Body of pancreas (tissue), 4 donors: ENCODE results near the gene NBEAL2. TPM values are rescaled to one million over a fixed set of nuclear protein-coding genes. Genes with fewer than 3 reads are reported as not detected.

Source experiments
- ATAC-seq: fragments of 150-250 bp; one replicate; pipeline ENCODE4 v1.9.1; 2016
- DNase-seq, 4 donors: peaks; one replicate each; pipeline ENCODE4 v3.0.0-alpha.2; 2019
- H3K27ac ChIP-seq, 4 donors: fragments of 200-600 bp; sonication (generic); 1 replicate in 3 of 4; 2 replicates in 1 of 4; pipeline versions ENCODE4 v1.5.1 to v1.6.1; 2016 to 2019; ENCODE audit warnings: mild to moderate bottlenecking in 1 of 4, mixed read lengths in 1 of 4, moderate library complexity in 1 of 4
- H3K27me3 ChIP-seq, 2 donors: fragments of 200-600 bp; sonication (generic); one replicate each; pipeline ENCODE4 v1.6.0; 2016; ENCODE audit warnings: mild to moderate bottlenecking in 1 of 2
- H3K36me3 ChIP-seq, 2 donors: fragments of 200-600 bp; sonication (generic); replicated peaks in 1 of 2; 2 replicates each; pipeline ENCODE4 v1.5.1; 2016; ENCODE audit warnings: low read depth in 2 of 2; ENCODE audit not compliant: insufficient read depth in 1 of 2
- H3K4me1 ChIP-seq: fragments of 200-600 bp; sonication (generic); one replicate; pipeline ENCODE4 v1.6.0; 2016
- H3K4me3 ChIP-seq, 2 donors: fragments of 200-600 bp; sonication (generic); 1 replicate in 1 of 2; 2 replicates in 1 of 2; pipeline ENCODE4 v1.5.1; 2016 to 2019
- H3K9me3 ChIP-seq, 3 donors: fragments of 200-600 bp; sonication (generic); 1 replicate in 2 of 3; 2 replicates in 1 of 3; pipeline ENCODE4 v1.5.1; 2016
- POLR2A ChIP-seq, 3 donors: fragments of 450-650 bp; IDR thresholded peaks; one replicate each; pipeline ENCODE4 v1.6.1; 2016; ENCODE audit warnings: antibody characterized with exemption in 3 of 3, mild to moderate bottlenecking in 2 of 3
- WGBS, 2 donors: methylation state at CpG; one replicate each; pipeline ENCODE4 v1.1.5; 2017; 5-methylcytosine and 5-hydroxymethylcytosine counted together
- intact Hi-C: fragments of 100-400 bp; cut with DNase I; formaldehyde crosslinking; loops from one replicate; pipeline ENCODE4 v1.15.1; 2023
- total RNA-seq, 2 donors: library from RNA; depleted of rRNA; stranded (reverse); fragments of >200 nt; gene quantifications; one replicate each; pipeline ENCODE4 v1.1.0, GENCODE V29; 2016
- TF ChIP-seq, protein P1 (sequence below), 7 experiments: fragments of 450-650 bp in 4 of 7; fragments of 200-600 bp in 3 of 7; sonication (generic) in 3 of 7; IDR thresholded peaks; one replicate each; pipeline ENCODE4 v1.5.1; 2016 to 2019; ENCODE audit warnings: antibody characterized with exemption in 7 of 7

The NBEAL2 gene
- total RNA-seq, 2 donors from 2014 or later, result 98.8 to 151 TPM

- H3K4me1 ChIP-seq, result peaks cover 3% of the 10 kb centered on the region
- no peaks in the 10 kb centered on the region for H3K27me3 ChIP-seq
- no peak for DNase-seq
- peaks cover 0 to 6% of the 10 kb centered on the region in 2 donors for H3K36me3 ChIP-seq
- 83 to 91% methylated on average over 4 to 7 of the region's 7 CpGs for WGBS, 2 donors
- no peaks in the 10 kb centered on the region for H3K9me3 ChIP-seq
- intact Hi-C loops, result no loop called here
- TF ChIP-seq, protein P1, sequence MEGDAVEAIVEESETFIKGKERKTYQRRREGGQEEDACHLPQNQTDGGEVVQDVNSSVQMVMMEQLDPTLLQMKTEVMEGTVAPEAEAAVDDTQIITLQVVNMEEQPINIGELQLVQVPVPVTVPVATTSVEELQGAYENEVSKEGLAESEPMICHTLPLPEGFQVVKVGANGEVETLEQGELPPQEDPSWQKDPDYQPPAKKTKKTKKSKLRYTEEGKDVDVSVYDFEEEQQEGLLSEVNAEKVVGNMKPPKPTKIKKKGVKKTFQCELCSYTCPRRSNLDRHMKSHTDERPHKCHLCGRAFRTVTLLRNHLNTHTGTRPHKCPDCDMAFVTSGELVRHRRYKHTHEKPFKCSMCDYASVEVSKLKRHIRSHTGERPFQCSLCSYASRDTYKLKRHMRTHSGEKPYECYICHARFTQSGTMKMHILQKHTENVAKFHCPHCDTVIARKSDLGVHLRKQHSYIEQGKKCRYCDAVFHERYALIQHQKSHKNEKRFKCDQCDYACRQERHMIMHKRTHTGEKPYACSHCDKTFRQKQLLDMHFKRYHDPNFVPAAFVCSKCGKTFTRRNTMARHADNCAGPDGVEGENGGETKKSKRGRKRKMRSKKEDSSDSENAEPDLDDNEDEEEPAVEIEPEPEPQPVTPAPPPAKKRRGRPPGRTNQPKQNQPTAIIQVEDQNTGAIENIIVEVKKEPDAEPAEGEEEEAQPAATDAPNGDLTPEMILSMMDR (IDR thresholded peaks at IDR 0.05), result no peak
- TF ChIP-seq POLR2A (IDR thresholded peaks at IDR 0.05), result no peak
- ATAC-seq, result no peak
- no peak overlapping the region for H3K4me3 ChIP-seq
- H3K27ac ChIP-seq, result no peak overlapping the region
These were observed 14.5 kb downstream of the NBEAL2 start for GRCh38 chr3:46993986-46994385.

DNA sequence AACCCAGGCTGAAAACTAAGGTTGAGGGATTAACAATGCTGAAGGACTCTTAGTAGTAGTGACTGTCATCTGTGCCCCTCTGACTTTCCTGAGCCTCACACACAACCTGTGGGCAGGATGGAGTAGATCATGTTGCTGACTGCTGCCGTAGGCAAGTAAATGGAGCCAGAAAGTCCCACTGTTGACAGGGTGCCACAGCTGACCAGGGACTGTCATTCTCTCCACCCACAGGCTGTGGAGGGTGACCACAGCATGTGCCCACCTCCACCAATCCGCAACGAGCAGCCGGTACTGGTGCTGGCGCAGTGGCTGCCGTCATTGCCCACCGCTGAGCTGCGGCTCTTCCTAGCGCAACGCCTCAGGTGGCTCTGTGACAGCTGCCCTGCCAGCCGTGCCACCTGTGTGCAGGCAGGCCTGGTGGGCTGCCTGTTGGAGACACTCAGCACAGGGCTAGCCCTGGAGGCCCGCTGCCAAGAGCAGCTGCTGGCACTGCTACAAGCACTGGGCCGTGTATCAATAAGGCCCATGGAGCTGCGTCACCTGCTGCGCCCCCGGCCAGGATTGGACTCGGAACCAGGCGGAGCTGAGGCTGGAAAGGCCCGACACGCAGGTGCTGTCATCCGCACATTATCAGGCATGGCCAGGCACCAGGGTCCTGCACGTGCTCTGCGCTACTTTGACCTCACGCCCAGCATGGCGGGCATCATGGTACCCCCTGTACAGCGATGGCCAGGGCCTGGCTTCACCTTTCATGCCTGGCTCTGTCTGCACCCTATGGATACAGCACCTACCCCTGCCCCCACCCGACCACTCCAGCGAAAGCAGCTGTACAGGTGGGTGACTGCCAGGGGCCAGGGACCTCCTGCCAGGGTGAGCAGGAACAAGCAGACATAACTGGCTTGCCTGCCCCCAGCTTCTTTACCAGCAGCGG is 15.6 kb downstream of the NBEAL2 start:
- no peak for TF ChIP-seq POLR2A (IDR thresholded peaks at IDR 0.05)
- TF ChIP-seq, protein P1 (IDR thresholded peaks at IDR 0.05), result no peak
- 92% methylated on average over 16 to 29 of the region's 29 CpGs for WGBS, 2 donors
- H3K9me3 ChIP-seq, result no peaks in the 10 kb centered on the region
- no peaks in the 10 kb centered on the region for H3K27me3 ChIP-seq
- H3K36me3 ChIP-seq, result peaks cover 0 to 8% of the 10 kb centered on the region in 2 donors
- no peak overlapping the region for H3K4me3 ChIP-seq
- ATAC-seq (no peak), DNase-seq (peak in 1 of 4 donors; percentile 10)
- no peaks in the 10 kb centered on the region for H3K4me1 ChIP-seq
- intact Hi-C loops, result loop anchor here (5.0 kb wide), 2 partner anchors 73 to 293 kb away; partner anchors contain the start of gene TMIE
- no peak overlapping the region for H3K27ac ChIP-seq

DNA sequence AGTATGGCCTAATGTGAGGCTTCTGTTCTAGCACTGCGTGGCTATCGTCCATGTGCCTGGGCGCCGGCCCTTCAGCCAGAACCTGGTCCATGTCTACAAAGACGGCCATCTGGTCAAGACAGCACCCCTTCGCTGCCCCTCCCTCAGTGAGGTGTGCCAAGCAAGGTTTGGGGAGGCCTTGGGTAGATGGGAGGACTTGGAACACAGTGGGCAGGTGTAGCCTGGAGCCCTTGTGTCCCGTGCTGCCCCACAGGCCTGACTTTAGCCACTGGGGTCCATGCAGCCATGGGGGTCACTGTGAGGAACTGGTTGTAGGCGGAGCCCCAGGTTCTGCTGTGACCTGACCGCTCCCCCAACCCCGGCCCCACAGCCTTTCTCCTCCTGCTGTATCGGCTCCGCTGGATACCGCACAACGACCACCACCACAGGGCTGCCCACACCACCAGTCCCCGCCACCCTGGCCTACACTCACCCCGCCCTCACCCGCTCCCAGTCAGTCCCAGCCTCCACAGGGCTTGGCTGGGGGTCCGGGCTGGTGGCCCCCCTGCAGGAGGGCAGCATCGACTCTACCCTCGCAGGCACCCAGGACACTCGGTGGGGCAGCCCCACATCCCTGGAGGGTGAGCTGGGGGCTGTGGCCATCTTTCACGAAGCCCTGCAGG is 16.6 kb downstream of the NBEAL2 start:
- Histone ChIP-seq H3K27me3 (no peaks in the 10 kb centered on the region), H3K9me3 (no peaks in the 10 kb centered on the region), H3K36me3 (peaks cover 0 to 15% of the 10 kb centered on the region in 2 donors), H3K27ac (no peak overlapping the region), H3K4me1 (no peaks in the 10 kb centered on the region), H3K4me3 (no peak overlapping the region)
- 90 to 92% methylated on average over 14 to 21 of the region's 22 CpGs for WGBS, 2 donors
- intact Hi-C loops, result loop anchor here (5.0 kb wide), 2 partner anchors 74 to 294 kb away; partner anchors contain the start of gene TMIE
- ATAC-seq (no peak), DNase-seq (peak in 1 of 4 donors; percentile 10)
- TF ChIP-seq, protein P1 (IDR thresholded peaks at IDR 0.05), result no peak
- TF ChIP-seq POLR2A (IDR thresholded peaks at IDR 0.05), result no peak

GRCh38 chr3:46996689-46997452 is 17.4 kb downstream of the NBEAL2 start:
- H3K27ac ChIP-seq, result no peak overlapping the region
- H3K36me3 ChIP-seq, result peaks cover 0 to 22% of the 10 kb centered on the region in 2 donors
- ATAC-seq, result no peak
- no peaks in the 10 kb centered on the region for H3K9me3 ChIP-seq
- WGBS, 2 donors, result 73 to 75% methylated on average over 12 of the region's 12 CpGs
- no peaks in the 10 kb centered on the region for H3K27me3 ChIP-seq
- TF ChIP-seq POLR2A (IDR thresholded peaks at IDR 0.05), result no peak
- TF ChIP-seq, protein P1 (IDR thresholded peaks at IDR 0.05), result no peak
- H3K4me1 ChIP-seq, result no peaks in the 10 kb centered on the region
- peak in 1 of 4 donors; percentile 12 for DNase-seq
- no peak overlapping the region for H3K4me3 ChIP-seq
- intact Hi-C loops, result loop anchor here (5.0 kb wide), 2 partner anchors 75 to 295 kb away; partner anchors contain the start of gene TMIE
